Body of pancreas (tissue), 4 donors: ENCODE data around the gene CD109.

Experiments
- POLR2A ChIP-seq, 3 donors: fragments of 450-650 bp; IDR thresholded peaks; one replicate each; pipeline ENCODE4 v1.6.1; 2016; ENCODE audit warnings: antibody characterized with exemption in 3 of 3, mild to moderate bottlenecking in 2 of 3
- TF ChIP-seq, protein P1 (sequence below), 7 experiments: fragments of 450-650 bp in 4 of 7; fragments of 200-600 bp in 3 of 7; sonication (generic) in 3 of 7; IDR thresholded peaks; one replicate each; pipeline ENCODE4 v1.5.1; 2016 to 2019; ENCODE audit warnings: antibody characterized with exemption in 7 of 7

DNA sequence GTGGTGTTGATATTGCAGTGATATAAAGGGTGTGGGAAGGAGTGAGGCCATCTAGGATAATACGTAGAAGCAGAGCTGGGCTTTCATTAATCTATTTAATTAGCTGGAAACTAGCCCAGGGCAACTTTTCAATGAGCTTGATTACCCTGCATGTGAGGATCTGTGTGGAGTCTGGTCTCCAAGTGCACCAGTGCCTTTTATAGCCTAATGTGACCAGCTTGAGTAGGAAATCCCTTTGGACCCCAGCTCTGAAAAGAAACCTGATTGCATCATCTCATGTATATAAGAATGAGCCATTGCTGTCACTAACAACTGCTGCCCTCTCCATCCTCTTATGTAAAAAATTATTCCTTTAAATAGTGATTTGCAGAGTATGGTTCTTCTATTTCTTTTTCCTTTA lies 72.6 kb downstream of the CD109 start:
- TF ChIP-seq, protein P1, sequence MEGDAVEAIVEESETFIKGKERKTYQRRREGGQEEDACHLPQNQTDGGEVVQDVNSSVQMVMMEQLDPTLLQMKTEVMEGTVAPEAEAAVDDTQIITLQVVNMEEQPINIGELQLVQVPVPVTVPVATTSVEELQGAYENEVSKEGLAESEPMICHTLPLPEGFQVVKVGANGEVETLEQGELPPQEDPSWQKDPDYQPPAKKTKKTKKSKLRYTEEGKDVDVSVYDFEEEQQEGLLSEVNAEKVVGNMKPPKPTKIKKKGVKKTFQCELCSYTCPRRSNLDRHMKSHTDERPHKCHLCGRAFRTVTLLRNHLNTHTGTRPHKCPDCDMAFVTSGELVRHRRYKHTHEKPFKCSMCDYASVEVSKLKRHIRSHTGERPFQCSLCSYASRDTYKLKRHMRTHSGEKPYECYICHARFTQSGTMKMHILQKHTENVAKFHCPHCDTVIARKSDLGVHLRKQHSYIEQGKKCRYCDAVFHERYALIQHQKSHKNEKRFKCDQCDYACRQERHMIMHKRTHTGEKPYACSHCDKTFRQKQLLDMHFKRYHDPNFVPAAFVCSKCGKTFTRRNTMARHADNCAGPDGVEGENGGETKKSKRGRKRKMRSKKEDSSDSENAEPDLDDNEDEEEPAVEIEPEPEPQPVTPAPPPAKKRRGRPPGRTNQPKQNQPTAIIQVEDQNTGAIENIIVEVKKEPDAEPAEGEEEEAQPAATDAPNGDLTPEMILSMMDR (IDR thresholded peaks at IDR 0.05) = no peak
- TF ChIP-seq POLR2A (IDR thresholded peaks at IDR 0.05) = no peak
